Endothelial cell of umbilical vein (primary cell): ENCODE results near the gene USP36. TPM values are rescaled to one million over a fixed set of nuclear protein-coding genes. Genes with fewer than 3 reads are reported as not detected.

Experiments used
- BruUV-seq: library from RNA; stranded (reverse); fragments of 400-500 nt; replicated peaks from 2 replicates; lab custom pipeline; 2021; lab: Mats Ljungman, UMichigan
- CTCF ChIA-PET: fragments of 300-600, 350-600 bp; sonication (Branson Sonifier 250); formaldehyde crosslinking; loops from one replicate; lab custom pipeline; 2021; ENCODE audit warnings: antibody characterized with exemption, inconsistent platforms; lab: Charles Lee
- POLR2A ChIA-PET: fragments of 300-600, 350-600 bp; sonication (Branson Sonifier 250); formaldehyde crosslinking; loops from one replicate; lab custom pipeline; 2021; ENCODE audit warnings: antibody characterized with exemption, inconsistent platforms; lab: Charles Lee
- DNase-seq: peaks from one replicate; pipeline ENCODE4 v3.0.0-alpha.2; 2011; ENCODE audit warnings: low read depth, low spot score
- FAIRE-seq: peaks from 2 replicates; lab custom pipeline; 2011; peaks lifted over from hg19 to GRCh38; lab: Jason Lieb, UNC
- H2AFZ ChIP-seq: 2 replicates; pipeline ENCODE4 v1.6.0; 2012; ENCODE audit warnings: low read depth, low read length, control low read depth, inconsistent platforms
- H3K27ac ChIP-seq: 2 replicates; pipeline ENCODE4 v1.5.1; 2011; ENCODE audit warnings: low read depth, mild to moderate bottlenecking, control low read depth, low read length, moderate library complexity; ENCODE audit not compliant: insufficient read depth
- H3K27me3 ChIP-seq, 2 experiments: 2 replicates each; pipeline versions ENCODE4 v1.6.0 to v1.6.1; 2011; ENCODE audit warnings: low read length in 2 of 2, mixed read lengths in 1 of 2; ENCODE audit not compliant: control insufficient read depth in 2 of 2, insufficient read depth in 2 of 2
- H3K36me3 ChIP-seq, 2 experiments: 2 replicates in 1 of 2; 3 replicates in 1 of 2; pipeline ENCODE4 v1.5.1; 2011; ENCODE audit warnings: low read length in 2 of 2, mild to moderate bottlenecking in 1 of 2, moderate library complexity in 1 of 2; ENCODE audit not compliant: control insufficient read depth in 2 of 2, insufficient read depth in 2 of 2; ENCODE audit errors: extremely low read depth in 1 of 2
- H3K4me1 ChIP-seq: 3 replicates; pipeline ENCODE4 v1.5.1; 2011; ENCODE audit warnings: mild to moderate bottlenecking, low read length; ENCODE audit not compliant: control insufficient read depth, insufficient read depth; ENCODE audit errors: extremely low read depth
- H3K4me2 ChIP-seq: 2 replicates; pipeline ENCODE4 v1.6.1; 2011; ENCODE audit warnings: low read length, control low read depth, mixed read lengths; ENCODE audit not compliant: insufficient read depth
- H3K4me3 ChIP-seq, 3 experiments: fragments of 200-600 bp in 1 of 3; sonication (generic), shearing (Covaris generic) in 1 of 3; replicated peaks in 1 of 3; 2 replicates each; pipeline ENCODE4 v1.5.1; 2011 to 2016; ENCODE audit warnings: control low read depth in 3 of 3, low read length in 3 of 3, mild to moderate bottlenecking in 2 of 3, inconsistent platforms in 1 of 3, low read depth in 1 of 3, moderate library complexity in 1 of 3; ENCODE audit not compliant: insufficient read depth in 1 of 3
- H3K79me2 ChIP-seq: 2 replicates; pipeline ENCODE4 v1.6.0; 2012; ENCODE audit warnings: low read length, inconsistent platforms; ENCODE audit not compliant: control insufficient read depth, insufficient read depth
- H3K9ac ChIP-seq: replicated peaks from 2 replicates; pipeline ENCODE3; 2011; ENCODE audit warnings: low read length, control low read depth; ENCODE audit not compliant: insufficient read depth; ENCODE audit errors: extremely low read depth
- H3K9me1 ChIP-seq: replicated peaks from 3 replicates; pipeline ENCODE4 v1.6.0; 2011; ENCODE audit warnings: mild to moderate bottlenecking, low read length; ENCODE audit not compliant: control insufficient read depth, insufficient read depth; ENCODE audit errors: extremely low read depth
- H3K9me3 ChIP-seq: replicated peaks from 2 replicates; pipeline ENCODE4 v1.5.1; 2012; ENCODE audit warnings: low read length, inconsistent platforms; ENCODE audit not compliant: control insufficient read depth, insufficient read depth
- H4K20me1 ChIP-seq: replicated peaks from 2 replicates; pipeline ENCODE3; 2011; ENCODE audit warnings: mild to moderate bottlenecking, low read length; ENCODE audit not compliant: control insufficient read depth, insufficient read depth; ENCODE audit errors: extremely low read depth
- EZH2 ChIP-seq: IDR thresholded peaks from 2 replicates; pipeline ENCODE4 v1.6.1; 2012; ENCODE audit warnings: borderline replicate concordance, low read depth, mild to moderate bottlenecking, moderate library complexity, low read length, inconsistent platforms; ENCODE audit not compliant: severe bottlenecking
- FOS ChIP-seq: IDR thresholded peaks from 2 replicates; pipeline ENCODE4 v1.6.1; 2011; ENCODE audit warnings: mild to moderate bottlenecking, low read length, moderate library complexity, borderline replicate concordance; ENCODE audit not compliant: insufficient read depth
- GATA2 ChIP-seq: IDR thresholded peaks from 2 replicates; pipeline ENCODE4 v1.7.0; 2011; ENCODE audit warnings: low read depth, mild to moderate bottlenecking, moderate library complexity, mixed read lengths, low read length; ENCODE audit not compliant: insufficient read length, insufficient read depth
- JUN ChIP-seq: IDR thresholded peaks from 2 replicates; pipeline ENCODE4 v1.6.1; 2011; ENCODE audit warnings: borderline replicate concordance, low read depth; ENCODE audit not compliant: insufficient read length, insufficient read depth
- MYC ChIP-seq: IDR thresholded peaks from one replicate; pipeline ENCODE4 v1.6.1; 2011; ENCODE audit warnings: mild to moderate bottlenecking, low read depth, low read length
- POLR2A ChIP-seq: IDR thresholded peaks from 2 replicates; pipeline ENCODE4 v1.6.1; 2012; ENCODE audit warnings: low read depth, mild to moderate bottlenecking, control low read depth, low read length
- POLR2AphosphoS5 ChIP-seq: IDR thresholded peaks from 2 replicates; pipeline ENCODE4 v1.6.1; 2012; ENCODE audit warnings: low read depth, mild to moderate bottlenecking, control low read depth, low read length, moderate library complexity; ENCODE audit not compliant: insufficient read depth
- dilution Hi-C: fragments of 300-500 bp; cut with MboI; formaldehyde crosslinking; loops from one replicate; pipeline ENCODE4 v1.15.0; 2019; ENCODE audit warnings: low sequenced_read_pairs; ENCODE audit not compliant: extremely low pct_ligation_motif_present
- intact Hi-C: fragments of 100-400 bp; cut with micrococcal nuclease; formaldehyde crosslinking; loops from one replicate; pipeline ENCODE4 v1.10.0; 2022
- polyA plus RNA-seq, 4 experiments: library from polyadenylated mRNA; depleted of rRNA in 3 of 4; stranded (reverse) in 3 of 4; unstranded in 1 of 4; fragments of >200 nt; gene quantifications; 2 replicates each; pipeline versions ENCODE4 v1.2.1 to v1.2.3, GENCODE V29; 2011 to 2012; ENCODE audit warnings: missing spikeins in 1 of 4
- total RNA-seq: library from RNA; stranded (reverse); gene quantifications from 2 replicates; pipeline ENCODE4 v1.2.3, GENCODE V29; 2021
- TF ChIP-seq, protein P1 (sequence below), 2 donors: IDR thresholded peaks; 1 replicate in 1 of 2; 2 replicates in 1 of 2; pipeline ENCODE4 v1.5.1; 2011; ENCODE audit warnings: low read length in 2 of 2, mild to moderate bottlenecking in 2 of 2, moderate library complexity in 2 of 2, control low read depth in 1 of 2, inconsistent platforms in 1 of 2, low read depth in 1 of 2; ENCODE audit not compliant: insufficient read depth in 1 of 2; ENCODE audit errors: extremely low read depth in 1 of 2
- TF ChIP-seq, protein P2 (sequence below): IDR thresholded peaks from 2 replicates; pipeline ENCODE4 v1.6.1; 2011; ENCODE audit not compliant: insufficient read depth, insufficient read length

The USP36 gene
- total and polyA plus RNA-seq, 2 donors (not counting 3 experiments of a cell fraction or from before 2014, with no cell fraction given): 29.8 to 46.6 TPM

DNA sequence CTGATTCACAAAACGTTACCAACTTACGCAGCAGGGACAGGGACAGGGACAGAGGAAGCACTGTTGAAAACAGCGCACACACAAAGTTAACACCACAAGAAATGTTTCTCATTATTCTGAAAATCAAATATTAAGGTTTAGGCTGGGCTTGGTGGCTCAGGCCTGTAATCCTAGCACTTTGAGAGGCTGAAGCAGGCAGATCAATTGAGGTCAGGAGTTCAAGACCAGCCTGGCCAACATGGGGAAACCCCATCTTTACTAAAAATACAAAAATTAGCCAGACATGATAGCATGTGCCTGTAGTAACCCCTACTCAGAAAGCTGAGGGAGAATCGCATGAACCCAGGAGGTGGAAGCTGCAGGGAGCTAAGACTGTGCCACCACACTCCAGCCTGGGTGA, 62.7 kb downstream of the USP36 start:
- POLR2A ChIA-PET: no interaction called here
- dilution Hi-C loops: no loop called here
- BruUV-seq: no TSS peak

More for the DNA sequence above, 62.7 kb downstream of the USP36 start:
- FAIRE-seq: no peak
- no peaks in the 10 kb centered on the region for H3K9me1 ChIP-seq
- peaks cover 24% of the 10 kb centered on the region for H3K79me2 ChIP-seq
- H3K9me3 ChIP-seq: no peaks in the 10 kb centered on the region
- no peak for DNase-seq
- H3K4me2 ChIP-seq: no peak overlapping the region
- H3K27me3 ChIP-seq: no peaks in the 10 kb centered on the region
- CTCF ChIA-PET: interaction anchor here (0.7 kb wide), 1 partner anchor 9 kb away, joined by 3 read pairs; no protein-coding TSS in a partner anchor
- no peak overlapping the region for H3K4me3 ChIP-seq
- H3K4me1 ChIP-seq: peaks cover 4% of the 10 kb centered on the region
- H3K27ac ChIP-seq: no peak overlapping the region
- TF ChIP-seq, protein P1, sequence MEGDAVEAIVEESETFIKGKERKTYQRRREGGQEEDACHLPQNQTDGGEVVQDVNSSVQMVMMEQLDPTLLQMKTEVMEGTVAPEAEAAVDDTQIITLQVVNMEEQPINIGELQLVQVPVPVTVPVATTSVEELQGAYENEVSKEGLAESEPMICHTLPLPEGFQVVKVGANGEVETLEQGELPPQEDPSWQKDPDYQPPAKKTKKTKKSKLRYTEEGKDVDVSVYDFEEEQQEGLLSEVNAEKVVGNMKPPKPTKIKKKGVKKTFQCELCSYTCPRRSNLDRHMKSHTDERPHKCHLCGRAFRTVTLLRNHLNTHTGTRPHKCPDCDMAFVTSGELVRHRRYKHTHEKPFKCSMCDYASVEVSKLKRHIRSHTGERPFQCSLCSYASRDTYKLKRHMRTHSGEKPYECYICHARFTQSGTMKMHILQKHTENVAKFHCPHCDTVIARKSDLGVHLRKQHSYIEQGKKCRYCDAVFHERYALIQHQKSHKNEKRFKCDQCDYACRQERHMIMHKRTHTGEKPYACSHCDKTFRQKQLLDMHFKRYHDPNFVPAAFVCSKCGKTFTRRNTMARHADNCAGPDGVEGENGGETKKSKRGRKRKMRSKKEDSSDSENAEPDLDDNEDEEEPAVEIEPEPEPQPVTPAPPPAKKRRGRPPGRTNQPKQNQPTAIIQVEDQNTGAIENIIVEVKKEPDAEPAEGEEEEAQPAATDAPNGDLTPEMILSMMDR (IDR thresholded peaks at IDR 0.05; ENCODE audit: extremely low read depth in 1 of 2, insufficient read depth in 1 of 2, low read depth in 1 of 2, low read length in 2 of 2): no peak
- TF ChIP-seq POLR2A (no peak), GATA2 (no peak), MYC (no peak), JUN (no peak), FOS (no peak), EZH2 (no peak), POLR2AphosphoS5 (no peak)
- TF ChIP-seq, protein P2, sequence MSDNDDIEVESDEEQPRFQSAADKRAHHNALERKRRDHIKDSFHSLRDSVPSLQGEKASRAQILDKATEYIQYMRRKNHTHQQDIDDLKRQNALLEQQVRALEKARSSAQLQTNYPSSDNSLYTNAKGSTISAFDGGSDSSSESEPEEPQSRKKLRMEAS: no peak
- no peak overlapping the region for H2AFZ ChIP-seq
- no peaks in the 10 kb centered on the region for H4K20me1 ChIP-seq
- no peak overlapping the region for H3K9ac ChIP-seq
- no peaks in the 10 kb centered on the region for H3K36me3 ChIP-seq
- intact Hi-C loops: no loop called here
